Measurements from ENCODE around the gene VCAN. TPM values are rescaled to one million over a fixed set of nuclear protein-coding genes. Genes with fewer than 3 reads are reported as not detected.
A peak's percentile ranks its signal among the peaks of the same experiment; 100 is the strongest.
"Not testable (repeated sequence)": the region's sequence is repeated elsewhere in the genome, so short reads cannot be mapped to it uniquely, and the experiment has no call there.

The VCAN gene
- 100 to 1,000 TPM in 2 of 8 experiments, 10 to 100 TPM in 5, 1 to 10 TPM in 1; 3.5 to 611 (median 61.0) TPM for total RNA-seq

- 0 to 7% (median 0%) methylated on average over 2 to 19 of the region's 43 CpGs; no CpG with 5 or more reads in 1 of the 10 experiments for WGBS, 10 experiments
- in situ Hi-C loops (cut with MboI; ENCODE audit: low pct_unique_long_range_greater_than_20kb in 2 of 9, low sequenced_read_pairs in 9 of 9, unreplicated experiment in 9 of 9), result loop anchor here in 1 of 9 experiments (25.0 kb wide), 1 partner anchor 1109 kb away; no protein-coding TSS in a partner anchor
- H3K4me1 ChIP-seq (replicated peaks in 1 of 2), result peaks cover 7 to 17% of the 10 kb centered on the region in 2 donors
- H3K27ac ChIP-seq, result peak within 1 kb of the TSS; percentile 46 to 73
- ATAC-seq (replicated peaks in 6 of 8), result peak; percentile 0 to 18 (median 9)
- peak within 1 kb of the TSS; percentile 44 to 57 (median 49) for H3K4me3 ChIP-seq
Observed at GRCh38 chr5:83471405-83472212, at the start of gene VCAN. Gene VCAN (plus strand): TSS chr5:83471744. CDS start chr5:83483519, 11,775 bp downstream.

- in situ Hi-C loops (cut with MboI; ENCODE audit: low pct_unique_long_range_greater_than_20kb in 2 of 9, low sequenced_read_pairs in 9 of 9, unreplicated experiment in 9 of 9), result no loop called here
- 80 to 100% (median 86%) methylated on average over 1 of the region's 1 CpG; no CpG with 5 or more reads in 4 of the 10 experiments for WGBS, 10 experiments
- no peak for ATAC-seq (replicated peaks in 6 of 8)
- no peak overlapping the region for H3K27ac ChIP-seq
- no peak overlapping the region for H3K4me3 ChIP-seq
- H3K4me1 ChIP-seq (replicated peaks in 1 of 2), result peaks cover 0 to 5% of the 10 kb centered on the region in 2 donors
Observed at GRCh38 chr5:83422284-83422683, 49.3 kb upstream of the VCAN start.

GRCh38 chr5:83426855-83427254, 44.7 kb upstream of the VCAN start:
- H3K27ac ChIP-seq, result no peak overlapping the region
- 60 to 100% (median 83%) methylated on average over 1 of the region's 1 CpG; no CpG with 5 or more reads in 4 of the 10 experiments for WGBS, 10 experiments
- no peaks in the 10 kb centered on the region for H3K4me1 ChIP-seq (replicated peaks in 1 of 2)
- no peak for ATAC-seq (replicated peaks in 6 of 8)
- in situ Hi-C loops (cut with MboI; ENCODE audit: low pct_unique_long_range_greater_than_20kb in 2 of 9, low sequenced_read_pairs in 9 of 9, unreplicated experiment in 9 of 9), result loop anchor here in 2 of 9 experiments (25.0 kb wide), 2 partner anchors 515 to 790 kb away; no protein-coding TSS in a partner anchor
- H3K4me3 ChIP-seq, result no peak overlapping the region

- WGBS, 10 experiments, result 86 to 100% (median 97%) methylated on average over 1 of the region's 1 CpG
- H3K27ac ChIP-seq, result no peak overlapping the region
- in situ Hi-C loops (cut with MboI; ENCODE audit: low pct_unique_long_range_greater_than_20kb in 2 of 9, low sequenced_read_pairs in 9 of 9, unreplicated experiment in 9 of 9), result loop anchor here in 2 of 9 experiments (25.0 kb wide), 2 partner anchors 516 to 791 kb away; no protein-coding TSS in a partner anchor
- ATAC-seq (replicated peaks in 6 of 8), result no peak
- H3K4me3 ChIP-seq, result no peak overlapping the region
- H3K4me1 ChIP-seq (replicated peaks in 1 of 2), result no peaks in the 10 kb centered on the region
Observed at GRCh38 chr5:83428126-83428525, 43.4 kb upstream of the VCAN start.

- in situ Hi-C loops (cut with MboI; ENCODE audit: low pct_unique_long_range_greater_than_20kb in 2 of 9, low sequenced_read_pairs in 9 of 9, unreplicated experiment in 9 of 9), result loop anchor here in 2 of 9 experiments (25.0 kb wide), 2 partner anchors 517 to 792 kb away; no protein-coding TSS in a partner anchor
- Histone ChIP-seq H3K4me3 (no peak overlapping the region), H3K27ac (no peak overlapping the region), H3K4me1 (replicated peaks in 1 of 2) (no peaks in the 10 kb centered on the region)
- no peak for ATAC-seq (replicated peaks in 6 of 8)
- 84 to 100% (median 95%) methylated on average over 2 to 6 of the region's 6 CpGs for WGBS, 10 experiments
Observed at GRCh38 chr5:83428890-83429289, 42.7 kb upstream of the VCAN start.

GRCh38 chr5:83430130-83431010, 41.2 kb upstream of the VCAN start:
- in situ Hi-C loops (cut with MboI; ENCODE audit: low pct_unique_long_range_greater_than_20kb in 2 of 9, low sequenced_read_pairs in 9 of 9, unreplicated experiment in 9 of 9), result loop anchor here in 2 of 9 experiments (25.0 kb wide), 2 partner anchors 518 to 793 kb away; no protein-coding TSS in a partner anchor
- no peaks in the 10 kb centered on the region for H3K4me1 ChIP-seq (replicated peaks in 1 of 2)
- no peak overlapping the region for H3K27ac ChIP-seq
- H3K4me3 ChIP-seq, result no peak overlapping the region
- WGBS, 10 experiments, result 43 to 95% (median 55%) methylated on average over 4 to 13 of the region's 13 CpGs
- peak in 6 of 8 experiments; percentile 44 to 89 (median 66) for ATAC-seq (replicated peaks in 6 of 8)

GRCh38 chr5:83433891-83434290, 37.7 kb upstream of the VCAN start:
- no peak for ATAC-seq (replicated peaks in 6 of 8)
- H3K27ac ChIP-seq, result no peak overlapping the region
- 21 to 78% (median 53%) methylated on average over 2 of the region's 2 CpGs; no CpG with 5 or more reads in 2 of the 10 experiments for WGBS, 10 experiments
- in situ Hi-C loops (cut with MboI; ENCODE audit: low pct_unique_long_range_greater_than_20kb in 2 of 9, low sequenced_read_pairs in 9 of 9, unreplicated experiment in 9 of 9), result loop anchor here in 2 of 9 experiments (25.0 kb wide), 2 partner anchors 522 to 797 kb away; no protein-coding TSS in a partner anchor
- H3K4me1 ChIP-seq (replicated peaks in 1 of 2), result no peaks in the 10 kb centered on the region
- H3K4me3 ChIP-seq, result no peak overlapping the region

GRCh38 chr5:83434946-83435345, 36.6 kb upstream of the VCAN start:
- no peak for ATAC-seq (replicated peaks in 6 of 8)
- H3K4me1 ChIP-seq (replicated peaks in 1 of 2), result no peaks in the 10 kb centered on the region
- no peak overlapping the region for H3K27ac ChIP-seq
- H3K4me3 ChIP-seq, result no peak overlapping the region
- in situ Hi-C loops (cut with MboI; ENCODE audit: low pct_unique_long_range_greater_than_20kb in 2 of 9, low sequenced_read_pairs in 9 of 9, unreplicated experiment in 9 of 9), result loop anchor here in 2 of 9 experiments (25.0 kb wide), 2 partner anchors 523 to 798 kb away; no protein-coding TSS in a partner anchor
- 0 to 100% (median 55%) methylated on average over 1 to 4 of the region's 4 CpGs for WGBS, 10 experiments

GRCh38 chr5:83436276-83436675, 35.3 kb upstream of the VCAN start:
- H3K4me3 ChIP-seq, result no peak overlapping the region
- no peak for ATAC-seq (replicated peaks in 6 of 8)
- WGBS, 10 experiments, result 80 to 100% (median 92%) methylated on average over 2 to 6 of the region's 6 CpGs; no CpG with 5 or more reads in 1 of the 10 experiments
- no peaks in the 10 kb centered on the region for H3K4me1 ChIP-seq (replicated peaks in 1 of 2)
- no peak overlapping the region for H3K27ac ChIP-seq
- in situ Hi-C loops (cut with MboI; ENCODE audit: low pct_unique_long_range_greater_than_20kb in 2 of 9, low sequenced_read_pairs in 9 of 9, unreplicated experiment in 9 of 9), result loop anchor here in 2 of 9 experiments (25.0 kb wide), 2 partner anchors 524 to 799 kb away; no protein-coding TSS in a partner anchor

- H3K4me3 ChIP-seq; ATAC-seq (replicated peaks in 6 of 8); H3K4me1 ChIP-seq (replicated peaks in 1 of 2); H3K27ac ChIP-seq: not testable (repeated sequence)
- in situ Hi-C loops (cut with MboI; ENCODE audit: low pct_unique_long_range_greater_than_20kb in 2 of 9, low sequenced_read_pairs in 9 of 9, unreplicated experiment in 9 of 9), result loop anchor here in 2 of 9 experiments (25.0 kb wide), 2 partner anchors 525 to 800 kb away; no protein-coding TSS in a partner anchor
- 86 to 100% (median 95%) methylated on average over 1 to 11 of the region's 17 CpGs; no CpG with 5 or more reads in 6 of the 10 experiments for WGBS, 10 experiments
Observed at GRCh38 chr5:83437697-83438096, 33.8 kb upstream of the VCAN start.

GRCh38 chr5:83440826-83441225, 30.7 kb upstream of the VCAN start:
- Histone ChIP-seq H3K27ac (no peak overlapping the region), H3K4me1 (replicated peaks in 1 of 2) (no peaks in the 10 kb centered on the region), H3K4me3 (no peak overlapping the region)
- WGBS, 10 experiments, result 79 to 100% (median 100%) methylated on average over 1 to 2 of the region's 2 CpGs; no CpG with 5 or more reads in 2 of the 10 experiments
- in situ Hi-C loops (cut with MboI; ENCODE audit: low pct_unique_long_range_greater_than_20kb in 2 of 9, low sequenced_read_pairs in 9 of 9, unreplicated experiment in 9 of 9), result loop anchor here in 2 of 9 experiments (25.0 kb wide), 2 partner anchors 529 to 804 kb away; no protein-coding TSS in a partner anchor
- ATAC-seq (replicated peaks in 6 of 8), result no peak

GRCh38 chr5:83441747-83442146, 29.8 kb upstream of the VCAN start:
- Histone ChIP-seq H3K27ac (no peak overlapping the region), H3K4me3 (no peak overlapping the region), H3K4me1 (replicated peaks in 1 of 2) (no peaks in the 10 kb centered on the region)
- in situ Hi-C loops (cut with MboI; ENCODE audit: low pct_unique_long_range_greater_than_20kb in 2 of 9, low sequenced_read_pairs in 9 of 9, unreplicated experiment in 9 of 9), result loop anchor here in 2 of 9 experiments (25.0 kb wide), 2 partner anchors 529 to 804 kb away; no protein-coding TSS in a partner anchor
- 40 to 96% (median 87%) methylated on average over 1 to 4 of the region's 4 CpGs; no CpG with 5 or more reads in 4 of the 10 experiments for WGBS, 10 experiments
- no peak for ATAC-seq (replicated peaks in 6 of 8)

Data from motor neuron (in vitro differentiated cells).